ENCODE data around the gene SNX8. TPM values are rescaled to one million over a fixed set of nuclear protein-coding genes. Genes with fewer than 3 reads are reported as not detected.
"Not testable (repeated sequence)": the region's sequence is repeated elsewhere in the genome, so short reads cannot be mapped to it uniquely, and the experiment has no call there.

The SNX8 gene
- total RNA-seq, 1 donor from 2014 or later: 13.1 TPM

GRCh38 chr7:2290877-2291276 is 23.4 kb downstream of the SNX8 start:
- DNase-seq (ENCODE audit: low read depth, low spot score): no peak

GRCh38 chr7:2289621-2290020 is 24.6 kb downstream of the SNX8 start:
- no peak for DNase-seq (ENCODE audit: low read depth, low spot score)

DNA sequence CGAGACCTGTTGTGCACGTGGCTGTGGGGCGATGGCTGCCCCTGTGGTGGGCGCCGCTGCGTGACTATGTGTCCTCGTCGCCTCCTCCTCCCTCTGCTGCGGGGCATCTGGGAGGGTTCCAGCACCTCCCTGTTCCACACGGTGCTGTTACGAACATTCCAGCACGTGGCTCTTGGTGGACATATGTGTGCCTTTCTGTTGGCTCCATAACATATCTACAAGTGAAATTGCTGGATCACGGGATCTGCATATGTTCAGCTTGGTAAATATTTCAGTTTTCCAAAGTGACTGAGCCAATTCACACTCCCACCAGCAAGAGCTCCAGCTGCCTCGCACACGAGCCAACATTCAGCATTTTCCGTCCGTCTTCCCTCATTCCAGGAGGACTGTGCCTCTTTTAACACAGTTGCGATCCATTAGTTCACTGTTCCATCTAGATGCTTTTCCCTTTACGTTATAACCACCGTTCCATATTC is 25.1 kb downstream of the SNX8 start:
- no peak for DNase-seq (ENCODE audit: low read depth, low spot score)

DNA sequence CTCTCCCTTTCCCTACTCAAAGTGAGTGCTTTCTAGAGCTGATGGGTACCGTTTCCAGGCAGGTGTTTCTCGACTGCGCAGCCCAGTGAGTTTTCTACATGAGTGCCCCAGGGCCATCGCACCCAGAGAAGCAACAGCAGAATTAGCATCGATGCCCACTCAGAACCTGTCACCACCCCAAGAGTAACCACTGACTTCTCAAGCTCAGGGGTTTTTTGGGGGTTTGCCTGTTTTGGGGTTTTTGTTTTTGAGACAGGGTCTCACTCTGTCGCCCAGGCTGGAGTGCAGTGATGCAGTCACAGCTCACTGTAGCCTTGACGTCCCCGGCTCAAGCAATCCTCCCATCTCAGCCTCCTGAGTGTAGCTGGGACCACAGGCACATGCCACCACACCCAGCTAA is 25.7 kb downstream of the SNX8 start:
- no peak for DNase-seq (ENCODE audit: low read depth, low spot score)

DNA sequence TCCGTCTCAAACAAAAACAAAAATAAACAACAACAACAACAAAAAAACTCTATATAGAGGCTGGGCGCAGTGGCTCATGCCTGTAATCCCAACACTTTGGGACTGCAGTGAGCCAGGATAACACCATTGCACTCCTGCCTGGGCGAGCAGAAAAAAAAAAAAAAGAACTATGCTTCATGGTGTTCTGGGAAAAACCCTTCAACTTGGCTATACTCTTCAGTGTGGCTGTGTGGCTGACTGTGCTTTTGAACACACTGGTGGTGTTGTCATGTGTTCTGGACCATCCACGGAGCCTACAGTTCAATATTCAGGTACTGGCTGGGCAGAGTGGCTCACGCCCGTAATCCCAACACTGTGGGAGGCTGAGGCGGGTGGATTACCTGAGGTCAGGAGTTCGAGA is 26.5 kb downstream of the SNX8 start:
- DNase-seq (ENCODE audit: low read depth, low spot score): no peak

DNA sequence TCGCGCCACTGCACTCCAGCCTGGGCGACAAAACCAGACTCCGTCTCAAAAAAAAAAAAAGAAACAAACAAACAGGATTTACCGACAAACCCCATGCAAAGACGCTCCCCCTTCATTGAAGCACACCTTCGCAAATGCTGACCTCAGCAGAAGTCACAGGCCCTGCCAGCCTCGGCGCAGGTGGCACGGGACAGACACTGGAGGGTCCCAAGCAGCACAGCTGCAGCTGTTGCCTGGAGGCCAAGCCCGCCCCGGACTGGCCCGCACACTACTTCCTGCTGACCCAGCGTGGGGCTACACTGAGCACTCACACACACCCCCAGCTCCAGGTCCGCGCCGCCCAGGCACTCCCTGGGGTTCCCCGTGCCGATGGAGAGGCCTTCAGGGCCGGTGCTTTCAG is 31.2 kb downstream of the SNX8 start:
- DNase-seq (ENCODE audit: low read depth, low spot score): no peak

DNA sequence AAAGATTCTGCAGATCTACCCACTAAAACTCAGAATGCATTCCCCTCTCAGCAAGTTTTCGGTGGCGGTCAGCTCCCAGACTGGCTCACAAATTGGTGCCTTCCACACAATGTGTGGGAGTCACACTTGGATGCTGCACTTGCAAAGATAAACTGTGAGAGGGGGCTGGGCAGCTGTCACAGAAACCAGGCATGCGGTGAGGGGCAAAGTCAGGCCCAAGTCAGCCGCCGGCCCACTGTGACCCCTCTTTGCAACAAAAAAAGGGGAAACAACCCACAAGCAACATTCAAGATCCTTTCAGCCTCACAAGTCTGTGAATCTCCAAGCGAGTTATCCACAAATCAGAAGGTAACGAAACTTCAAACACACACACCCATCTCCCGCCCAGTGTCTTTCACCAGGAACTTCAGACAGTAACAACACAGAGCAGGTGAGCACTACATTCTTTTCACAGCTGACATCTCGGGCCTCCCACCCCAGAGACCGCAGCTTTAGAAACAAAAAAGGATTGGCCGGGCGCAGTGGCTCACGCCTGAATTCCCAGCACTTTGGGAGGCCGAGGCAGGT is 32.0 kb downstream of the SNX8 start:
- DNase-seq (ENCODE audit: low read depth, low spot score): no peak

DNA sequence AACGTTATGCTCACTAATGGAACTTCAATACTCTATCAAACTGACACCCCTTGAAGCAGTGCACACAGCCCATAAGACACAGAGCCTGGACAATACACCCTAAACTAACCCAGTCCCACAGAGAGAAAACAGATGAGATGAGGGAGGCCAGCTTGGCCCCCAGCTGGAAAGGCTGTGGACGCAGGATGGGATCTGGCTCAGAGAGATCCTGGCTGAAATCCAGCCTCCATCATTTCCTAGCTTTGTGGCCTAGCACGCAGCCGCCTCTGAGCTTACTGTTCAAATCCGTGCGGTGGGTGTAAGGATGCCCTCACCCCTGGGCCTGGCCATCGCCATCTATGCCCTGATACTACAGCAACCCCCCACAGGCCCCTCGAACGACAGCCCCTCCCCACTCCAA is 32.7 kb downstream of the SNX8 start:
- DNase-seq (ENCODE audit: low read depth, low spot score): no peak

DNA sequence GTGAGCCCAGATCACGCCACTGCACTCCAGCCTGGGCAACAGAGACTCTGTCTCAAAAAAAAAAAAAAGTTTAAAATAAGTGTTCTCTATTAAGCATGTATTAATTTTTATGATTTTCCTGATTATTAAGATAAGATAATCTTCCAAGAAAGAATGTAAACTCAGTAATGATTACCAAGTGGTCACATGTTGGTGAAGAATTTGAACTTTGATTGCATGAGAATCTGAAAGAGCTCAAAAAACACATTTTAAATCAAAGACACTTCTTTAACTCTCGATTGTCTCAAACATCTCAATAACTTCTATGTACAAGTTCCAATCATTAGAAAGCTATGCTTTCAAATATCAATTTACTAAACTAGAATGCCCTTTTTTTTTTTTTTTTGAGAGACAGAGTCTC is 33.8 kb downstream of the SNX8 start:
- no peak for DNase-seq (ENCODE audit: low read depth, low spot score)

DNA sequence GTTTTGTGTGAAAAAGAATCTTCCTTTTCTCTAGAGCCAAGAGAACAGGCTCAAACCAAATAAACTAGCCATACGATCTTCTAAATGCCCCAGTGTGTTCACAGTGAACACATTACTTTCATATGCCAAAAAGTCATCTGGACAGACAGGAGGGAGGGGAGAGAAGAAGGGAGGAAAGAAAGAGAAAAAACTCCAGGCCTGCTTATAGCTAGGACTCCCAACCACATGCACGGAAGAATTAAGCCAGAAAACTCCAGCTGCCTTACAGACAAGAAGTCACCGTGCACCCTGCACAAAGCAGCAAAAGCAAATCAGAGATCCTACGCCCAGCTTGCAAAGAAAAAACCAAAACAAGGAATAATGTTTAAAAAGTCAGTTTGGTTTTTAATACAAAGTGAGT is 34.3 kb downstream of the SNX8 start:
- no peak for DNase-seq (ENCODE audit: low read depth, low spot score)

GRCh38 chr7:2278026-2278425 is 36.2 kb downstream of the SNX8 start:
- no peak for DNase-seq (ENCODE audit: low read depth, low spot score)

GRCh38 chr7:2276107-2276506 is 38.1 kb downstream of the SNX8 start:
- DNase-seq (ENCODE audit: low read depth, low spot score): no peak

GRCh38 chr7:2275101-2275500 is 39.1 kb downstream of the SNX8 start:
- DNase-seq (ENCODE audit: low read depth, low spot score): no peak

GRCh38 chr7:2274666-2275065 is 39.6 kb downstream of the SNX8 start:
- DNase-seq (ENCODE audit: low read depth, low spot score): no peak

- DNase-seq (ENCODE audit: low read depth, low spot score): no peak
These were observed 40.4 kb downstream of the SNX8 start for GRCh38 chr7:2273866-2274265.

GRCh38 chr7:2272031-2272430 is 42.2 kb downstream of the SNX8 start:
- no peak for DNase-seq (ENCODE audit: low read depth, low spot score)

- DNase-seq (ENCODE audit: low read depth, low spot score): no peak
These were observed 42.8 kb downstream of the SNX8 start for GRCh38 chr7:2271273-2272026.

DNA sequence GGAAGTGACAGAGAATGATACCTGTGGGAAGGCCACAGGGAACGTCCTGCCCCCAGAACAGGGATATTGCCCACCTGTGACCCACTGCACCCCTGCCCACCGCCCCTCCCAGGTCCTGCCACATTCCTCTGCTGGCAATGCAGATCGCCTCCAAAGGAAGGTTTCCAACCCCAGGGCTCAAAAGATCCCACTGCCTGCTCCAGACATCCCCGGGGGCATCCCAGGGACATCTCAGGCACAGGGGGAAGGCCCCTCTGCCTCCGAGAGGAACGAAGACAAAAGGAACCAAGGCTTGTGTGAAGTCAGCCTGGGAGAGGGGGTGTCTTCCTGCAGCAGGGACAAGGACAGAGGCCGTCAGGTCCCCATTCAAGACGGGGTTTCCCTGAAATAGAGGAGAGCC is 43.7 kb downstream of the SNX8 start:
- no peak for DNase-seq (ENCODE audit: low read depth, low spot score)

GRCh38 chr7:2269991-2270460 is 44.2 kb downstream of the SNX8 start:
- no peak for DNase-seq (ENCODE audit: low read depth, low spot score)

DNA sequence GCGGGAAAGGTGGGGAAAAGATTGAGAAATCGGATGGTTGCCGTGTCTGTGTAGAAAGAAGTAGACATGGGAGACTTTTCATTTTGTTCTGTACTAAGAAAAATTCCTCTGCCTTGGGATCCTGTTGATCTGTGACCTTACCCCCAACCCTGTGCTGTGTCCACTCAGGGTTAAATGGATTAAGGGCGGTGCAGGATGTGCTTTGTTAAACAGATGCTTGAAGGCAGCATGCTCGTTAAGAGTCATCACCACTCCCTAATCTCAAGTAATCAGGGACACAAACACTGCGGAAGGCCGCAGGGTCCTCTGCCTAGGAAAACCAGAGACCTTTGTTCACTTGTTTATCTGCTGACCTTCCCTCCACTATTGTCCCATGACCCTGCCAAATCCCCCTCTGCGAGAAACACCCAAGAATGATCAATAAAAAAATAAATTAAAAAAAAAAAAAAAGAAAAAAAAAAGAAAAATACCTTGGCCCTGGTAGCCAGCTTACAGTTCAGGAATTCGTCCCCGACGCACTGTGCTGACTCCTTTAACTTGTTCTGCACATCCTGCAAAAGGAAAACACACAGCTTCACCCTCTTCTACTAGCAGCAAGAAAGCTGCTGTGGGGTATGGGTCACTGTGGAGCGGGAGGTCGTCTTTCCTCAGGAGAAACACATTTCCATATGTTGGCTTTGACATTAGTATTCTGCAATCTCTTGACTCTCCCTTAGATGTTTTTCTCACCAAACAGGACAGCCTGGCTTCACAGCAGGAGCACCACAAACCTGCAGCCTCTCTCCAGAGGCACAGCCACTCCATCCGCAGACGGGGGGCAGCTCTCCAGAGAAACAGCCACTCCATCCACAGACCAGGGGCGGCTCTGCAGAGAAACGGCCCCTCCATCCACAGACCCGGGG is 44.9 kb downstream of the SNX8 start:
- not testable (repeated sequence) for DNase-seq (ENCODE audit: low read depth, low spot score)

GRCh38 chr7:2266911-2267310 is 47.3 kb downstream of the SNX8 start:
- no peak for DNase-seq (ENCODE audit: low read depth, low spot score)

DNA sequence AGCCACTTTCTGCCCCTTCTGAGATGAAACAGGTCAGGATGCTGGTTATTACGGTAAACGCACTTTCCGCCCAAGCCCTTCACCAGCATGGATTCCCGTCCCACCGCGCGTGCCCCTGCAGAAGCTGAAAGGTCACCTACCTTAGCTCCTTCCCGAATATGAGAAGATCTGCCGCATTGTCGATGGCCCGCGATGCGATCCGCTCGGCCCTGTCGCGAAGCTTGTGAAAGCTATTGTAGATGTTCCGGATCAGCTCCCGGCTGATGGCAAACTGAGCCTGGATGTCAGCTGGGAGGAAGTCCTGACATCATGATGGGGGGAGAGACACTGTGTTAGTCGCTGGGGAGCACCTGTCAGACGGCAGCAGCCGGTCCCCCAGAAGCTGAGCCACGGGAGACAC is 50.1 kb downstream of the SNX8 start:
- no peak for DNase-seq (ENCODE audit: low read depth, low spot score)

All from pulmonary artery endothelial cell (primary cell).